Chondrocyte (in vitro differentiated cells): ENCODE measurements around the gene DBNDD2. TPM values are rescaled to one million over a fixed set of nuclear protein-coding genes. Genes with fewer than 3 reads are reported as not detected.

ENCODE experiments used
- DNase-seq: peaks from one replicate; pipeline ENCODE4 v3.0.0; 2021; ENCODE audit warnings: mixed read lengths, low spot score
- H3K27ac Mint-ChIP-seq: one replicate; pipeline ENCODE4 v1.8.0; 2021; ENCODE audit warnings: mild to moderate bottlenecking, moderate library complexity, mixed read lengths; ENCODE audit not compliant: unreplicated experiment
- H3K27me3 Mint-ChIP-seq: 2 replicates; pipeline ENCODE4 v1.8.0; 2021; ENCODE audit warnings: low read depth, mixed read lengths
- H3K36me3 Mint-ChIP-seq: 2 replicates; pipeline ENCODE4 v1.8.0; 2021; ENCODE audit warnings: low read depth, mixed read lengths
- H3K4me1 Mint-ChIP-seq: 2 replicates; pipeline ENCODE4 v1.8.0; 2021; ENCODE audit warnings: low read depth, mild to moderate bottlenecking, mixed read lengths
- H3K4me3 Mint-ChIP-seq: one replicate; pipeline ENCODE4 v1.8.0; 2021; ENCODE audit warnings: mild to moderate bottlenecking, moderate library complexity, mixed read lengths; ENCODE audit not compliant: unreplicated experiment
- H3K9me3 Mint-ChIP-seq: 2 replicates; pipeline ENCODE4 v1.8.0; 2021; ENCODE audit warnings: low read depth, mixed read lengths
- CTCF ChIP-seq: fragments of 200-600 bp; sonication (generic); IDR thresholded peaks from 2 replicates; pipeline ENCODE4 v1.5.0; 2021; ENCODE audit warnings: antibody characterized with exemption, mild to moderate bottlenecking, moderate library complexity
- total RNA-seq: library from RNA; stranded (reverse); gene quantifications from 3 replicates; pipeline ENCODE4 v1.2.1, GENCODE V29; 2021

Gene DBNDD2
- total RNA-seq, 1 donor from 2014 or later: 47.0 TPM

DNA sequence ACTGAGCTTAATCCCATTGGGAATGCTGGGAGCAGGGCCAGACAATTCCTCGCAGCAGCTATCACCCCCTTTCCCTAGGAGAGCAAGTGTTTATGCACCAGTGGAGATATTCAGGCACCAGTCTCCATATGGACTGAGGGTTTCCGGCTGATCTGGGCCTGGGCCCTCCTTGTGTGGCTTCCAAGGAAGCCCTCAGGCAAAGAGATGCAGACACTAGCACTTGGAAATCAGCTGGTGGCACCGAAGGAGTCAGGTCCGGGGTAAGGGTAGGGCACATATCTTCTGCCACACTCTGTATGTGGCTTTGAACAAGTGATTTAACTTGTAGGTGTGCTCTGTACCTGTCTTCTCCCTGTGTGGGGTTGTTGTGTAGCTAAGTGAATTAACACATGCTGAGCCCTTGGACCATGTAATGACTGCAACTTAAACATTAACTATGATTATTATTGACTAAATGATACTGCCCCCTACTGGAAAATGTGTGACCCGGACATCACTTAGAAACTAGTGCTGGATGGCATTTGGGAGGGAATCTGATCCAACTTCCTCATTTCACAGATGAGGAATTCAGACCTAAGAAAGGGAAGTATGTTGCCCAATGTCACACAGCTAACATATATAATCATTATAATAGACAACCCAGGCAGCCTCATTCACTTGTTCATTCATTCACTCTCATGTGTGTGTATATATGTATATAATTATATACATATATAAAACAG, 42.2 kb downstream of the DBNDD2 start:
- H3K4me3 Mint-ChIP-seq: no peak overlapping the region
- H3K36me3 Mint-ChIP-seq: no peaks in the 10 kb centered on the region
- H3K4me1 Mint-ChIP-seq: no peaks in the 10 kb centered on the region
- no peak overlapping the region for H3K27ac Mint-ChIP-seq
- TF ChIP-seq CTCF: peak; percentile 81
- peaks cover 40% of the 10 kb centered on the region for H3K27me3 Mint-ChIP-seq
- H3K9me3 Mint-ChIP-seq: no peaks in the 10 kb centered on the region
- DNase-seq: no peak

DNA sequence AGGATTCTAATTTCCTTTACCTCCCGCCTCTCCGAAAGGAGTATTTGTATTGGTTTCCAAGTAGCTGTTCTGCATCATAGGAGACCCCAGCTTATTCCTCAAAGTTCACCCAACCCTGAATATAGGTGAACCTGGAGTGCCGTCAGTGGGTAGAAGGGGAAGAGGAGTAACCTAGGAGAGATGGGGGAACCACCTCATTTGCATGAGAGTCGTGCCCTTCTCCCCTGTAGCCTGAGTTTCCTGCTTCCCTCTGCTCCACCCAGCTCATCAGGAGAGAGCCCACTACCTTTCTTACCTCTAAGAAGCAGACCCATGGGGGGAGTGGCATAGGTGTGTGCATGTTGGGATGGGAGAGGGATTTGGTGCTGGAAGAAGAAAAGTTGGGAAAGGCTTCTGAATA, 44.1 kb downstream of the DBNDD2 start:
- no peak for DNase-seq
- Mint-ChIP-seq H3K9me3 (no peaks in the 10 kb centered on the region), H3K36me3 (no peaks in the 10 kb centered on the region), H3K27me3 (peaks cover 33% of the 10 kb centered on the region), H3K27ac (no peak overlapping the region), H3K4me1 (no peaks in the 10 kb centered on the region), H3K4me3 (no peak overlapping the region)
- no peak for TF ChIP-seq CTCF

DNA sequence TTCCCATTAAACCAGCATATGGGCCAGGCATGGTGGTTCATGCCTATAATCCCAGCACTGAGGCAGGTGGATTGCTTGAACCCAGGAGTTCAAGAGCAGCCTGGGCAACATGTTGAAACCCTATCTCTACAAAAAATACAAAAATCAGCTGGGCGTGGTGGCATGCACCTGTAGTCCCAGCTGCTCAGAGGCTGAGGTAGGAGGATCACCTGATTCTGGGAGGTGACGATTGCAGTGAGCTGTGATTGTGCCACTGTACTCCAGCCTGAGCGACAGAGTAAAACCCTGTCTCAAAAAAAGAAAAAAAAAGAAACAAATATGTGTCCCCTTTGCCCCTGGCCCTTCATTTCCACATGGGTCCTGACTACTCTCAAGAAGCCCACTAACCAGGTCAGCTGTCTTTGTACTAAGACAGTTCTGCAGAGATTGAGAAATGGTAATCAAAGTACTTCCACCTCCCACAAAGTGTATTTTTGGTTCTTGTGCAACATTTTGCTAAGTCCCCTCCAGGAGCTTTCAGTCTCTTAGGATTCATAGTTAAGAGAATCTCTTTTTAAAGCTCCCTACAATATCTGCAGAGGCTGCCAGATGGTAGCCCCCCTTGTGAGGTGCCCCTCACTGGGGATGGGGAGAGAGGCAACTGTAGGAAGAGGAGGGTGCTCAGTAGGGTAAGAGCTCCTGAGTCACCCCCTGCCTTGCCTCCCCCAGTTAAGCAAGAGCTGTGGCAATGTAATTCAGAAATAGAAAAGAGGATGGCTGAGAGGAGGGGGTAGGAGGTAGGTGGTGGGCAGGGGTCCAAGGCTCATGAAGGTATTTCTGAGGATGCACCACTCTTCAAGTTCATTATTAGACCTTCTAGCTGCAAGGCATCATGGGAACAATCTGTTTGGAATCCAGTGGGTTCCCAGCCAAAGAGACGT, 44.9 kb downstream of the DBNDD2 start:
- DNase-seq: no peak
- Mint-ChIP-seq H3K36me3 (no peaks in the 10 kb centered on the region), H3K27ac (no peak overlapping the region), H3K4me1 (no peaks in the 10 kb centered on the region), H3K4me3 (no peak overlapping the region), H3K27me3 (peaks cover 28% of the 10 kb centered on the region), H3K9me3 (no peaks in the 10 kb centered on the region)
- TF ChIP-seq CTCF: no peak

DNA sequence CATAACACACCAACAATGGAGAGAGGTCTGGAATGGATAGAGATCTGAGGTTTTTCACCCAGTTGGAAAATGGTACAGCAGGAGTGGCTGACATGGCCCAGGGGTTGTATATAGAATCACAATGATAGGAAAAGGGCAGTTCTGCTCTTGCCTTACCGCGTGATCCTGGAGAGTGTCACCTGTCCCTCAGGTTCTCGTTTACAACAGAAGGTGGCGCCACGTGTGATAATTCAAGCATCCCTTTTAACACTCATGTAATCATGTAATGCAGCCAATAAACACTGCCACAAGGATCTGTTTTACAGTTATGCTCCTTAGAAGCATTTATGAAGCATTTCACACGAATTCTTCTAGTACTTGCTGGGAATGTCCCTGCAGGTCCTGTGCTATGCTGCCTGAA, 48.5 kb downstream of the DBNDD2 start:
- no peak for DNase-seq
- Mint-ChIP-seq H3K4me1 (no peaks in the 10 kb centered on the region), H3K27ac (no peak overlapping the region), H3K36me3 (no peaks in the 10 kb centered on the region), H3K9me3 (no peaks in the 10 kb centered on the region), H3K4me3 (no peak overlapping the region), H3K27me3 (peaks cover 36% of the 10 kb centered on the region)
- TF ChIP-seq CTCF: peak; percentile 60

DNA sequence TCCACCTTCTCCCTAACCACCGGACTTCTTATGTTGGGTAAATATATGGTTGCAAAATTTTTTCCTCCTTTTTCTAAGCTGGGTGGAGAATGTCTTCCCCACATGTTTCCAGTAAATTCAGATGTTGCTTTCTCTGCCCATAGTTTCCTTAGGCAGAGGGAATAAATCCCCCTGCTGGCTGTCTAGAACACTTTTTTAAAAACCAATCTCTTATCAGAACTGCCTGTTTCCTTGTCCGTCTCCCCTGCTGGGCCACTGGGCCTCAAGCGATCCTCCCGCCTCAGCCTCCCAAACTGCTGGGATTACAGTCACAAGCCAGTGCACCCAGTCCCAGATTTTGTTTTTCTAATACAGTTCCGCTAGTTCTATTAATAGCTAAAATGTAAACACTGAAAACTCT, 51.5 kb downstream of the DBNDD2 start:
- Mint-ChIP-seq H3K4me3 (no peak overlapping the region), H3K4me1 (no peaks in the 10 kb centered on the region), H3K36me3 (no peaks in the 10 kb centered on the region), H3K27me3 (peaks cover 30% of the 10 kb centered on the region), H3K9me3 (no peaks in the 10 kb centered on the region), H3K27ac (no peak overlapping the region)
- DNase-seq: no peak
- peak; percentile 58 for TF ChIP-seq CTCF
